AG04450 (cell line): ENCODE results near the gene CRIM1. TPM values are rescaled to one million over a fixed set of nuclear protein-coding genes. Genes with fewer than 3 reads are reported as not detected.

Experiments
- CTCF ChIA-PET: fragments of 300-600, 350-600 bp; formaldehyde crosslinking; extraction: SDS; loops from one replicate; lab custom pipeline; 2022; ENCODE audit warnings: antibody characterized with exemption, inconsistent platforms; lab: Charles Lee
- POLR2A ChIA-PET: fragments of 350-600 bp; formaldehyde crosslinking; extraction: SDS; loops from one replicate; lab custom pipeline; 2021; ENCODE audit warnings: antibody characterized with exemption, inconsistent platforms; lab: Yijun Ruan, JAX
- DNase-seq: peaks from one replicate; pipeline ENCODE4 v3.0.0-alpha.2; 2011; ENCODE audit warnings: low read depth, low spot score
- H3K27ac ChIP-seq: one replicate; pipeline ENCODE4 v1.5.1; 2012; ENCODE audit warnings: low read depth, low read length, control low read depth
- H3K27me3 ChIP-seq: one replicate; pipeline ENCODE4 v1.6.0; 2012; ENCODE audit warnings: low read length; ENCODE audit not compliant: control insufficient read depth, insufficient read depth
- H3K4me3 ChIP-seq: 2 replicates; pipeline ENCODE4 v1.5.1; 2011; ENCODE audit warnings: mild to moderate bottlenecking, low read depth, low read length, control low read depth
- H3K9me3 ChIP-seq: 2 replicates; pipeline ENCODE4 v1.5.1; 2012; ENCODE audit warnings: low read length; ENCODE audit not compliant: control insufficient read depth, insufficient read depth
- CTCF ChIP-seq: IDR thresholded peaks from 2 replicates; pipeline ENCODE4 v1.5.1; 2011; ENCODE audit warnings: low read depth, low read length, control low read depth, inconsistent platforms
- polyA plus RNA-seq: library from polyadenylated mRNA; depleted of rRNA; stranded (reverse); fragments of >200 nt; gene quantifications from 2 replicates; pipeline ENCODE4 v1.2.3, GENCODE V29; 2011

The CRIM1 gene
- polyA plus RNA-seq, 1 experiment, result 142 TPM

GRCh38 chr2:36534275-36534799, 178.8 kb downstream of the CRIM1 start:
- Histone ChIP-seq H3K4me3 (no peak overlapping the region), H3K27ac (no peak overlapping the region), H3K27me3 (no peaks in the 10 kb centered on the region), H3K9me3 (no peaks in the 10 kb centered on the region)
- no peak for TF ChIP-seq CTCF
- ChIA-PET CTCF (no interaction called here), POLR2A (no interaction called here)
- DNase-seq, result no peak

- Histone ChIP-seq H3K27ac (no peak overlapping the region), H3K27me3 (no peaks in the 10 kb centered on the region), H3K9me3 (no peaks in the 10 kb centered on the region), H3K4me3 (no peak overlapping the region)
- no peak for DNase-seq
- POLR2A ChIA-PET, result no interaction called here
- CTCF ChIA-PET, result no interaction called here
- no peak for TF ChIP-seq CTCF
Observed at GRCh38 chr2:36535099-36535498, 179.5 kb downstream of the CRIM1 start.

GRCh38 chr2:36536776-36537175, 181.2 kb downstream of the CRIM1 start:
- H3K4me3 ChIP-seq, result no peak overlapping the region
- CTCF ChIA-PET, result interaction anchor here (1.0 to 1.8 kb wide), 2 partner anchors 9 to 128 kb away, joined by 3 to 8 read pairs; no protein-coding TSS in a partner anchor
- TF ChIP-seq CTCF, result no peak
- POLR2A ChIA-PET, result no interaction called here
- no peak for DNase-seq
- no peaks in the 10 kb centered on the region for H3K27me3 ChIP-seq
- no peaks in the 10 kb centered on the region for H3K9me3 ChIP-seq
- H3K27ac ChIP-seq, result no peak overlapping the region

GRCh38 chr2:36538335-36538734, 182.8 kb downstream of the CRIM1 start:
- CTCF ChIA-PET, result interaction anchor here (0.9 kb wide), 1 partner anchor 126 kb away, joined by 3 read pairs; no protein-coding TSS in a partner anchor
- H3K27ac ChIP-seq, result no peak overlapping the region
- DNase-seq, result no peak
- POLR2A ChIA-PET, result no interaction called here
- H3K4me3 ChIP-seq, result no peak overlapping the region
- H3K27me3 ChIP-seq, result no peaks in the 10 kb centered on the region
- H3K9me3 ChIP-seq, result no peaks in the 10 kb centered on the region
- no peak for TF ChIP-seq CTCF

GRCh38 chr2:36539631-36540030, 184.1 kb downstream of the CRIM1 start:
- H3K27me3 ChIP-seq, result no peaks in the 10 kb centered on the region
- H3K9me3 ChIP-seq, result no peaks in the 10 kb centered on the region
- DNase-seq, result no peak
- no peak overlapping the region for H3K4me3 ChIP-seq
- no peak for TF ChIP-seq CTCF
- ChIA-PET POLR2A (interaction anchor here (0.7 kb wide), 1 partner anchor 156 kb away, joined by 3 read pairs; no protein-coding TSS in a partner anchor), CTCF (no interaction called here)
- peak overlapping the region; percentile 34 for H3K27ac ChIP-seq
